ENCODE data around the gene VAV2. TPM values are rescaled to one million over a fixed set of nuclear protein-coding genes. Genes with fewer than 3 reads are reported as not detected.

Gene VAV2
- total and polyA plus RNA-seq, 2 of the 4 experiments (the other 2 are of a cell fraction): 10.8 to 13.4 TPM

DNA sequence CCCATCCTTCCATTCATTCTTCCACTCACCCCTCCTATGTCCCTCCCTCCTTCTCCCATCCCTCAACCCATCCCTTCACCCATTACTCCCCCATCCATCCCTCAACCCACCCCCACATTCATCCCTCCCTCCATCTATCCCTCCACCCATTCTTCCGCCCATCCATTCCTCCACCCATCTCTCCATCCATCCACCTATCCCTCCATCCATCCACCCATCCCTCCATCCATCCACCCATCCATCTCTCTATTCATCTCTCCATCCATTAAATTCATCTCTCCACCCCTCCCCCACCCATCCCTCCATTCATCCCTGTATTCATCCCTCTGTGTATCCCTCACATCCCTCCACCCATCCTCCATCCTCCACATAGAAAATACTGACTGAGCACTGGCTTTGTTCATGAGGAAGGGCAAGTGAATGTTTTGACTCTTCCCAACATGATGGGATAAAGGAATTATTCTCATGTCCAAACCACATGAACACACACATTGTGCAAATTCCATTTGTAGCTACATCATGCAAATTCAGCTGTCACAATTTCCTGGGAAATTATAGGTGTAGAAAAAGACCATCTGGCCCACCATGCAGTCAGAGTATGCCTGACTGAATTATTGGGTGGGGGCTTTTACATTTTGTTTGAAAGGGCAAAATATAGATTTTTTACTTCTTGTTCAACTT, 6.9 kb upstream of the VAV2 start:
- H3K27ac ChIP-seq (ENCODE audit: insufficient read depth, low read length): no peak overlapping the region
- H3K4me2 ChIP-seq (ENCODE audit: low read depth, low read length): no peak overlapping the region
- no peak overlapping the region for H3K4me3 ChIP-seq (ENCODE audit: insufficient read depth, low read depth, low read length)
- no peak overlapping the region for H4K8ac ChIP-seq (ENCODE audit: low read depth in 2 of 2, low read length in 2 of 2)
- peaks cover 6% of the 10 kb centered on the region for H4K20me1 ChIP-seq (ENCODE audit: insufficient read depth, low read length)
- no peak overlapping the region for H4K91ac ChIP-seq (ENCODE audit: insufficient read depth, low read depth, low read length)
- H3K4ac ChIP-seq (ENCODE audit: low read depth, low read length): no peak overlapping the region
- H3K79me1 ChIP-seq (ENCODE audit: low read depth in 1 of 2, low read length in 2 of 2): peaks cover 0 to 6% of the 10 kb centered on the region in 2 experiments; a peak in 1 of 4 replicates
- POLR2A ChIA-PET (ENCODE audit: unreplicated experiment): no interaction called here
- dilution Hi-C loops (cut with HindIII; ENCODE audit: low sequenced_read_pairs, unreplicated experiment) (no loop called here), intact Hi-C loops (cut with micrococcal nuclease) (no loop called here), in situ Hi-C loops (cut with MboI; ENCODE audit: low sequenced_read_pairs) (loop anchor here (10.0 kb wide), 1 partner anchor 464 kb away; the partner anchor contains the start of gene ADAMTSL2)
- H3K9ac ChIP-seq (ENCODE audit: low read depth, low read length): no peak overlapping the region
- 0 out of 2 replicates have a peak, but pooled peaks have one; percentile 5 for ATAC-seq (ENCODE audit: low read depth)
- H3K9me1 ChIP-seq (ENCODE audit: insufficient read depth, low read length): 0 out of 2 replicates have a peak, but pooled peaks cover 3% of the 10 kb centered on the region
- H2BK5ac ChIP-seq (ENCODE audit: low read depth, low read length, poor library complexity, severe bottlenecking): no peak overlapping the region
- H3K4me1 ChIP-seq (ENCODE audit: control insufficient read depth, insufficient read depth, low read length): peaks cover 4% of the 10 kb centered on the region; the same call in 1 of the 2 replicates
- no peak overlapping the region for H3K23ac ChIP-seq (ENCODE audit: low read depth, low read length)
- 100% methylated on average over 1 of the region's 1 CpG for WGBS, 2 experiments (ENCODE audit: extremely low coverage in 2 of 2, insufficient read length in 1 of 2)
- no peak overlapping the region for H3K18ac ChIP-seq (ENCODE audit: low read depth, low read length)
- H2BK20ac ChIP-seq (ENCODE audit: low read depth, low read length): no peak overlapping the region
- H4K5ac ChIP-seq (ENCODE audit: low read depth, low read length): no peak overlapping the region
- DNase-seq: peak; percentile 66
- no peaks in the 10 kb centered on the region for H3K9me3 ChIP-seq (ENCODE audit: control insufficient read depth, insufficient read depth, low read length)
- H2BK15ac ChIP-seq (ENCODE audit: low read depth, low read length): no peak overlapping the region
- H3K14ac ChIP-seq (replicated peaks; ENCODE audit: low read depth, low read length): no peak overlapping the region
- BruUV-seq (replicated peaks): no TSS peak
- peaks cover 6% of the 10 kb centered on the region; the same call in 1 of the 2 replicates for H3K27me3 ChIP-seq (ENCODE audit: control insufficient read depth, insufficient read depth, low read length)
- H3K56ac ChIP-seq (ENCODE audit: extremely low read depth, insufficient read depth, low read length): no peak overlapping the region
- no peaks in the 10 kb centered on the region for H3K36me3 ChIP-seq (ENCODE audit: control insufficient read depth, insufficient read depth, low read length)
- H2BK120ac ChIP-seq (ENCODE audit: low read depth, low read length): no peak overlapping the region
- no peak overlapping the region for H2AFZ ChIP-seq (replicated peaks; ENCODE audit: low read length, poor library complexity)
- CTCF ChIA-PET: interaction anchor here (1.5 kb wide), 1 partner anchor 217 kb away, joined by 4 read pairs; no protein-coding TSS in a partner anchor
- H2AK9ac ChIP-seq (replicated peaks; ENCODE audit: low read depth, low read length, poor library complexity): no peak overlapping the region
- H2AK5ac ChIP-seq (ENCODE audit: low read depth, low read length): no peak overlapping the region
- no peak for TF ChIP-seq NFE2L2 (IDR thresholded peaks at IDR 0.05; ENCODE audit: low read depth, low read length)
- TF ChIP-seq RAD21 (IDR thresholded peaks at IDR 0.05; ENCODE audit: low read length): no peak
- TF ChIP-seq, protein P1, sequence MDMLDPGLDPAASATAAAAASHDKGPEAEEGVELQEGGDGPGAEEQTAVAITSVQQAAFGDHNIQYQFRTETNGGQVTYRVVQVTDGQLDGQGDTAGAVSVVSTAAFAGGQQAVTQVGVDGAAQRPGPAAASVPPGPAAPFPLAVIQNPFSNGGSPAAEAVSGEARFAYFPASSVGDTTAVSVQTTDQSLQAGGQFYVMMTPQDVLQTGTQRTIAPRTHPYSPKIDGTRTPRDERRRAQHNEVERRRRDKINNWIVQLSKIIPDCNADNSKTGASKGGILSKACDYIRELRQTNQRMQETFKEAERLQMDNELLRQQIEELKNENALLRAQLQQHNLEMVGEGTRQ (IDR thresholded peaks at IDR 0.05; ENCODE audit: low read depth, low read length): no peak
- TF ChIP-seq MAFK (IDR thresholded peaks at IDR 0.05; ENCODE audit: low read depth, low read length): no peak
- TF ChIP-seq CTCF (conservative IDR thresholded peaks at IDR 0.05; ENCODE audit: low read depth, low read length): no peak
- no peak for TF ChIP-seq CHD1 (IDR thresholded peaks at IDR 0.05; ENCODE audit: low read depth, low read length)
- TF ChIP-seq RCOR1 (IDR thresholded peaks at IDR 0.05; ENCODE audit: insufficient replicate concordance, low read length): no peak
- TF ChIP-seq MXI1 (IDR thresholded peaks at IDR 0.05; ENCODE audit: borderline replicate concordance, low read depth, low read length): no peak
- no peak for TF ChIP-seq MAZ (IDR thresholded peaks at IDR 0.05; ENCODE audit: borderline replicate concordance, low read depth, low read length)
- no peak for TF ChIP-seq SMC3 (IDR thresholded peaks at IDR 0.05; ENCODE audit: low read depth, low read length)
- TF ChIP-seq BHLHE40 (IDR thresholded peaks at IDR 0.05; ENCODE audit: low read depth, low read length): no peak
- no peak for TF ChIP-seq FOS (IDR thresholded peaks at IDR 0.05; ENCODE audit: low read depth, low read length)
- TF ChIP-seq RFX5 (IDR thresholded peaks at IDR 0.05; ENCODE audit: low read depth, low read length): no peak
- TF ChIP-seq POLR2A (IDR thresholded peaks at IDR 0.05; ENCODE audit: low read depth, low read length): no peak
- TF ChIP-seq, protein P2, sequence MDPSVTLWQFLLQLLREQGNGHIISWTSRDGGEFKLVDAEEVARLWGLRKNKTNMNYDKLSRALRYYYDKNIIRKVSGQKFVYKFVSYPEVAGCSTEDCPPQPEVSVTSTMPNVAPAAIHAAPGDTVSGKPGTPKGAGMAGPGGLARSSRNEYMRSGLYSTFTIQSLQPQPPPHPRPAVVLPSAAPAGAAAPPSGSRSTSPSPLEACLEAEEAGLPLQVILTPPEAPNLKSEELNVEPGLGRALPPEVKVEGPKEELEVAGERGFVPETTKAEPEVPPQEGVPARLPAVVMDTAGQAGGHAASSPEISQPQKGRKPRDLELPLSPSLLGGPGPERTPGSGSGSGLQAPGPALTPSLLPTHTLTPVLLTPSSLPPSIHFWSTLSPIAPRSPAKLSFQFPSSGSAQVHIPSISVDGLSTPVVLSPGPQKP (IDR thresholded peaks at IDR 0.05; ENCODE audit: borderline replicate concordance, low read depth, low read length): no peak
